ENCODE measurements around the gene DCUN1D1.

The DCUN1D1 gene

GRCh38 chr3:182889948-182890629, 90.2 kb downstream of the DCUN1D1 start:
- DNase-seq: no peak

Data from CD4-positive, alpha-beta T cell treated with Interferon alpha-2 for 1 hour (primary cell).